Muscle layer of duodenum (tissue), 2 donors: ENCODE results near the gene DNER.

ENCODE experiments used
- H3K27ac ChIP-seq: one replicate; pipeline ENCODE4 v1.7.0; 2013; ENCODE audit warnings: mild to moderate bottlenecking, low read length
- H3K27me3 ChIP-seq: one replicate; pipeline ENCODE4 v1.7.0; 2013; ENCODE audit warnings: low read depth, mild to moderate bottlenecking, control low read depth, low read length
- H3K36me3 ChIP-seq, 2 donors: one replicate each; pipeline ENCODE4 v1.7.0; 2013; ENCODE audit warnings: low read length in 2 of 2, control low read depth in 1 of 2, mild to moderate bottlenecking in 1 of 2; ENCODE audit not compliant: insufficient read depth in 2 of 2, control insufficient read depth in 1 of 2
- H3K4me1 ChIP-seq, 2 donors: one replicate each; pipeline ENCODE4 v1.7.0; 2013; ENCODE audit warnings: low read length in 2 of 2, mild to moderate bottlenecking in 2 of 2, control low read depth in 1 of 2, moderate library complexity in 1 of 2; ENCODE audit not compliant: insufficient read depth in 2 of 2, control insufficient read depth in 1 of 2
- H3K4me3 ChIP-seq, 2 donors: one replicate each; pipeline ENCODE4 v1.7.0; 2013; ENCODE audit warnings: low read length in 2 of 2, low read depth in 1 of 2, mild to moderate bottlenecking in 1 of 2
- H3K9me3 ChIP-seq, 2 donors: one replicate each; pipeline ENCODE4 v1.7.0; 2013; ENCODE audit warnings: low read length in 2 of 2, control low read depth in 1 of 2, mild to moderate bottlenecking in 1 of 2; ENCODE audit not compliant: control insufficient read depth in 1 of 2
- donor health status: healthy.

DNER gene

DNA sequence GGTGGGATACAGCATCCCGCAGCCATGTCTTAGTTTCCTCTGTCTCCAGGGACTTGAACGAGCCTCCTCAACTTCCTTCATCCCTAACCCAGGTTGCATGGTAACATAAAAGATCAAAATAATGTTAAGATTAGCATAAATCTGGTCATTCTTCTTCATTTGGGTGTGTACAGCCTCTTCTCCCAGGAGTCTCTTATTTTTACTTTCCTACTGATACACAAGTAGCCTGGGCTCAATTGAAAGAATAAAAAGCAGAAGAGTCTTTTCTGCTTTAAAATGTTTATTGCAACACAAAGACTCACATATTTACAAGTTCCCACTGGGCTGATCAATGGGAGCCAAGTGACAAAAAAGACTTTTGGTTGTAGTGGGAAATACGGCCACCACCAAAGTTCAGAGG is 305.4 kb downstream of the DNER start:
- no peaks in the 10 kb centered on the region for H3K9me3 ChIP-seq

DNA sequence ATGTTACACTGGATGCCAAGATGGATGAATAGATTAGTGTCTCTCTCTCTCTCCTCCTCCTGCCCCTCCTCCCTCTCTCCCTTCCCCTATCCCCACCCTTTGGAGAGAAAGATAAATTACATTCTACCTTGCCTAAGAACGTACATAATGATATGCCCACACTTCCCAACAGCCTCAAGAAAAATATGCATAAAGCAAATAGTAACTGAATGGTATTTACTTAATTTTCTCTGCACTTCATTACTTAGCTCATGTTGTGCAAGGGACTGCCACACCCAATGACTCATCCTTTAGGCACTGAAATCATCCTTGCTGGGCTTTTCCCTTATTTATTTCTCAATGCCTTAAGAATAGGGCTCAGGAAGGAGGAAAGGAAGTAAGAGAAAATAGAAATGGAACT is 306.0 kb downstream of the DNER start:
- Histone ChIP-seq H3K9me3 (no peaks in the 10 kb centered on the region), H3K4me3 (no peak overlapping the region), H3K4me1 (peaks cover 0 to 11% of the 10 kb centered on the region in 2 donors), H3K27ac (peak overlapping the region; percentile 79), H3K36me3 (no peaks in the 10 kb centered on the region), H3K27me3 (no peaks in the 10 kb centered on the region)

More for the DNA sequence above, 305.4 kb downstream of the DNER start:
- H3K4me1 ChIP-seq, result peaks cover 0 to 11% of the 10 kb centered on the region in 2 donors
- no peaks in the 10 kb centered on the region for H3K36me3 ChIP-seq
- no peak overlapping the region for H3K4me3 ChIP-seq
- H3K27me3 ChIP-seq, result no peaks in the 10 kb centered on the region
- H3K27ac ChIP-seq, result peak overlapping the region; percentile 79

DNA sequence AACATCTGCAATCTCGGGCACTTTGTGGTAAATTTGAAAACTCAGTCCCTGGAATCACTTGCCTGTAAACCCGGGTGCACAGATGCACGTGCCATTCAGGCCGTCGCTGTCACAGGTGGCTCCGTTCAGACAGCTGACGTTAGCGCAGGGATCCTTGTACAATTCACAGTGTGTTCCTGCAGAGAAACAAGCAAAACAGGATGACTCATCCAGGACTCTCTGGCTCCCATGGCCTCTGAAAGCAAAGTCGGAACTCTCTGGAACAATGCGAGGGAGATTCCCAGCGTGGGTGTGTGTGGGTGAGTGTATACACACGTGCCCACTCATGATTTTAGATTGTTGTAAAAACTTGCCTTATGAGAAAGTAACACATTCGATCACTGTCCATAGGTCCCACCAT is 307.2 kb downstream of the DNER start:
- Histone ChIP-seq H3K36me3 (no peaks in the 10 kb centered on the region), H3K27me3 (no peaks in the 10 kb centered on the region), H3K4me1 (peaks cover 0 to 11% of the 10 kb centered on the region in 2 donors), H3K4me3 (no peak overlapping the region), H3K9me3 (no peaks in the 10 kb centered on the region), H3K27ac (peak overlapping the region; percentile 58)

DNA sequence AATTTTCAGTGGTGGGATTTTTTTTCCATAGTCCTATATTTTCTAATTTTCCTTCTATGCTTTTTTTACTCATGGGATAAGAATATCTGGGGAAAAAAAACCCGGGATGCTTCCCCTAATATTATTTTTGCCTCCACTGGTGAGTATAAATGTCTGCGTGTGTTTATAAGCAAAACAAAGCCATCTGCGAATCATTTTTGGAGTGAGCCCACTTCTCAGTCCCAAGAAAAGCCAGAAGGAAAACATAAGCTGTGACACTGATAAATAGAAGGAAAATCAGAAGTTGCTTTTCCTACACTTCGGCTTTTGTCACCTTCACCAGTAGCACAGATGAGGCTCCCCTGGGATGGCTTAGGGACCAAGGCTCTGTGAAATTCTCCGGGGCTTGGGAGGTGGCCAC is 308.6 kb downstream of the DNER start:
- Histone ChIP-seq H3K36me3 (no peaks in the 10 kb centered on the region), H3K9me3 (no peaks in the 10 kb centered on the region), H3K27ac (no peak overlapping the region), H3K4me1 (peaks cover 0 to 11% of the 10 kb centered on the region in 2 donors), H3K27me3 (no peaks in the 10 kb centered on the region), H3K4me3 (no peak overlapping the region)

DNA sequence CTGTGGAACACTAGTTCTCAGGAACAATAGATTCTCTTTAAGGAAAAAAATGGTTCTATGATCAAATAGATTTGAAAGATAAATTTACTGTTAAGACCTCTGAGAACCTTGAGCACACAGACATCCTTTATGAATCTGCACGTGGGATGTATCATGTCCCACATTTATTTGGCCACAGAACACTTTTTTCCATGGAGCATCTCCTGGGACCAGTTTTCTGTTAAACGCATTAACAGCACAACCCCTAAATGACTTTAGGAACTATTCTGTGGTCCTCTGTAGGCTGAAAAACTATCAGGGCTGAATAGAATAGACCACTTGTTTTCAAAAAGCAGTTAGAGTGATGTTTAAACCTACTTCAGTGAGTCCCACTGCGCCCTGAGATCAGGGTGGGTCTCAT is 311.1 kb downstream of the DNER start:
- no peak overlapping the region for H3K4me3 ChIP-seq
- H3K4me1 ChIP-seq, result peaks cover 0 to 11% of the 10 kb centered on the region in 2 donors
- no peaks in the 10 kb centered on the region for H3K36me3 ChIP-seq
- no peak overlapping the region for H3K27ac ChIP-seq
- H3K9me3 ChIP-seq, result no peaks in the 10 kb centered on the region
- H3K27me3 ChIP-seq, result no peaks in the 10 kb centered on the region

DNA sequence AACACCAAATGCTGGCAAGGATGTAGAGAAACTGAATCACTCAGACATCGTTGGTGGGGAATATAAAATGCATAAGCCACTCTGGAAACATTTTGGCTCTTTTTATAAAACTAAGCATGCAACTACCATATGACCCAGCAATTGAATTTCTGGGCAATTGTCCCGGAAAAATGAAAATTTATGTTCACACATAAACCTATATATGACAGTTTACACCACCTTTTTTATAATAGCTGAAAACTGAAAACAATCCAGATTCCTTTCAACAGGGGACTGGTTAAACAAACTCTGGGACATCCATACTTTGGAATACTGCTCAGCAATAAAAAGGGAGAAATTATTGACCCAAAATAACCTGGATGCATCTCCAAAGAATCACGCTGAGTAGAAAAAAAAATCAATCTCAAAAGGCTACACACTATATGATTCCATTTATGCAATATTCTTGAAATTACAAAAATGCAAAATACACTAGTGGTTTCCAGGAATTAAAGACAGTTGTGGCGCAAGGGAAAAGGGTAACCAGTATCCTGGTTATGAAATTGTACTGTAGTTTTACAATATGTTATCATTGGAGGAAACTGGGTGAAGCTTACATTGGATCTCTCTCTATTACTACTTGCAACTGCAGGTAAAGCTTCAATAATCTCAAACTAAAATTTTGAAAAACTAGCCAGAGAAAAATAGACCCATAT is 313.0 kb downstream of the DNER start:
- Histone ChIP-seq H3K27ac (no peak overlapping the region), H3K36me3 (no peaks in the 10 kb centered on the region), H3K4me3 (no peak overlapping the region), H3K27me3 (no peaks in the 10 kb centered on the region), H3K9me3 (peaks cover 0 to 3% of the 10 kb centered on the region in 2 donors), H3K4me1 (no peaks in the 10 kb centered on the region)

DNA sequence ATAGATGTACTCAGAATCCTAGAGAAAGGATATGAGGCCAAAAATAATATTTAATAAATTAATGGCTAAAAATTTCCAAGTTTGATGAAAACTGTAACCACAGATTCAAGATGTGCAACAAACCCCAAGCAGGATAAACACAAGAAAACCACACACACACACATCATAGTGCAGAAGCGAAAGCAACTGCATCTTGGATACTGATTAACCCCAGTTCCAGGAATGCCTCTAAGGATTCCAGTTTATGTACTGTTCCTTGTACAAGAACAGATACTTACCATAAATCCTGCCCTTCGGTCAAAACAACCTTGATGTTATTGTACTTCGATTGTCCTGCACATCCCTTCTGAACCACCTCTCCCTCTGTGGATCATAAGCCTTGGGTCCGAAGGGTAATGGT is 320.4 kb downstream of the DNER start:
- peaks cover 0 to 3% of the 10 kb centered on the region in 2 donors for H3K9me3 ChIP-seq
- H3K4me3 ChIP-seq, result no peak overlapping the region
- H3K36me3 ChIP-seq, result no peaks in the 10 kb centered on the region
- H3K4me1 ChIP-seq, result no peaks in the 10 kb centered on the region
- H3K27ac ChIP-seq, result no peak overlapping the region
- H3K27me3 ChIP-seq, result no peaks in the 10 kb centered on the region

DNA sequence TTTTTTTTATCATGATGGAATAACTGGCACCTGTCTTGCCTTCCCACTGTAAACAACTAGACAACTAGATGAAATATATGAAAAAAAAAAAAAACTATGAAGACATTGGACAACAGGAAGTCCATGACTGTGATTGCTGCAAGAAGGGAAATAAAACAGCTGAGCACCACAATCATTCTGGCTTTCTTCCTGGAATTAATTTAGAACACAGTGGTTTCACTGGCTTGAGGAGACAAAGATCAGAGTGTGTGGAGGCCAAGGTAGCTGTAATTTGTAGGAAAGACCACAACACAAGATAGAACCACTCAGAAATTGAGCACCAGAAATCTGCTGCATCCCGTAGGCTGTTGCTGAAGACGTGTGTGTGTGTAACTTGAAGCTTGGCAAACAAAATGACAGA is 322.2 kb downstream of the DNER start:
- Histone ChIP-seq H3K36me3 (no peaks in the 10 kb centered on the region), H3K27ac (peak overlapping the region; percentile 40), H3K27me3 (no peaks in the 10 kb centered on the region), H3K4me3 (no peak overlapping the region), H3K4me1 (no peaks in the 10 kb centered on the region), H3K9me3 (no peaks in the 10 kb centered on the region)

DNA sequence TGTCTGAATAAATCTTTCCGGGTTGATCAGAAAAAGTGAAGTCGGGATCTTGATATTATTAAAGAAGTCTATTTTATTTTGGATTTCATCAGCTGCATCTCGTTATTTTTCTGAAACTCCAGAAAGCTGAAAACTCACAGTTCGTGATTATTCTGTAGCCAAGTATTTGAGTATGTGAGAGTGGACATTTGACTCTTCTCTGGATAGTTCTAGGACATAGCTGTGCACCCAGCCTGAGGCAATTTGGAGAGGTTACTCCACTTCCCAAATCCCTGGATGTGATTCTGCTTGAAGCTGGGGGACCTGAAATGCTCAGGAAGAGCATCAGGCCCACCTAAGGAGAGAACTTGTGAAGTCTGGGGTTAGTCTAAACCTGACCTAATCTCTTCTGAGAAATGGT is 325.6 kb downstream of the DNER start:
- peaks cover 0 to 2% of the 10 kb centered on the region in 2 donors for H3K9me3 ChIP-seq
- no peaks in the 10 kb centered on the region for H3K27me3 ChIP-seq
- no peak overlapping the region for H3K4me3 ChIP-seq
- H3K36me3 ChIP-seq, result no peaks in the 10 kb centered on the region
- no peak overlapping the region for H3K27ac ChIP-seq
- no peaks in the 10 kb centered on the region for H3K4me1 ChIP-seq

DNA sequence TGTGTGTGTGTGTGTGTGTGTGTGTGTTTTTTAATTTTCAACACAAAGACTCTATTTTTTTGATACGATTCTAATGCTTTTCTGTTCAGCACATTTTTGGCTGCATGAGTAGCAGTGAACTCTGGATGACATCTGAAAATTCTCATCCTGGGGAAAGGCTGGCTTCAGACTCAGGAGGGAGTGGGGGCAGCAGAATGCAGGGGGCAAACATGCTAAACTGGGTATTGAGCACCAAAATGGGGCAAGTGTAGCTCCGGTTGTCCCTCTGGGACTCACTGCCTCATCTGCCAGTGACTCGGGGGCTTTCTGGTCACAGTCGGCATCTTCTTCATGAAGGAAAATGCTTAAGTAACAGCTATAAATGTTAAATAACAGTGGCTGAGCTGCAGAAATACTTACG is 326.5 kb downstream of the DNER start:
- Histone ChIP-seq H3K27ac (no peak overlapping the region), H3K36me3 (no peaks in the 10 kb centered on the region), H3K4me3 (no peak overlapping the region)

DNA sequence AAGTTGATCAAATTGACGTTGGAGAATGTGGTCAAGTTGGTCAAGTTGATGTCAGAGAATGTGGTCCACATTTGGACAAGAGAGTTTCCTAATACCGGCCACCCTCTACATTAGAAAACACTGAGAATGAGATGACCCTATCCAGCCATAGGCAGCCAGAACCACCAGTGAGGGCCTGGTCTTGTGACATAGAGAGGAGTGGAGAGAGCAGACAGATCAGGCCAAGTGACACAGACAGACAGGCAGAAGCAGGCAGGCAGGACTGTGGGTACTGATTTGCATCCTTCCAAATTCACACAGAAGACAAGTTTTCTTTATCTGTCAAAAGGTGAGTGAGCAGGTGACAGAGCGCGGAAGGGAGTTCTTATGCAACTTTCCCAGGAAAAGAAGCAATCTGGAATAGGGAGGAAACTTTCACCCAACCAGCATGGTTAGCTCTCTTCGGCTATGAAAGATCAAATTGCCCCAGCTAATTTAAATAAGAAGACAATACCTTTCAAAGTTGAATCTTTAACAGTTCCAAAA is 334.2 kb downstream of the DNER start:
- no peaks in the 10 kb centered on the region for H3K4me1 ChIP-seq
- H3K9me3 ChIP-seq, result peaks cover 0 to 2% of the 10 kb centered on the region in 2 donors
- no peaks in the 10 kb centered on the region for H3K36me3 ChIP-seq
- no peaks in the 10 kb centered on the region for H3K27me3 ChIP-seq
- no peak overlapping the region for H3K4me3 ChIP-seq
- H3K27ac ChIP-seq, result no peak overlapping the region

More for the DNA sequence above, 326.5 kb downstream of the DNER start:
- H3K27me3 ChIP-seq, result no peaks in the 10 kb centered on the region
- H3K9me3 ChIP-seq, result peaks cover 0 to 2% of the 10 kb centered on the region in 2 donors
- H3K4me1 ChIP-seq, result no peaks in the 10 kb centered on the region

DNA sequence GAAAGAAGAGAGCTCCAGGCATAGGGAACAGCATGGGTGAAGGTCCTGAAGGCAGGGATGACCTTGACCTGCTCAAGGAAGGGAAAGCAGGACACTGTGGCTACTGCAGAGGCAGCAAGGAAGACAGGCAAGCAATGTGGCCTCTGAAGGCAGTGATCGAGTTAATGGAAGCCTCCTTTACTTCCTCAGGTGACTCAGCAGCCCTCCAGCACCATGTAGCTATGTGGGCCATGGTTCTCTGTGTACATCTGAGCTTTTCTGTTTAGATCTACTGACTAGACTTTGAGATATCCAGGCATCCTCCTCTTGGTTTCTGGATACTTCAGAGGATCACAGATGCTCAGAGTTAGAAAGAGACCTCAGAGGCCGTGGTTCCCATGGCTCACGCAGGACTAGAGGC is 336.0 kb downstream of the DNER start:
- Histone ChIP-seq H3K27me3 (no peaks in the 10 kb centered on the region), H3K4me1 (no peaks in the 10 kb centered on the region)

More for the DNA sequence above, 336.0 kb downstream of the DNER start:
- H3K36me3 ChIP-seq, result no peaks in the 10 kb centered on the region
- no peak overlapping the region for H3K27ac ChIP-seq
- H3K9me3 ChIP-seq, result peaks cover 0 to 2% of the 10 kb centered on the region in 2 donors
- H3K4me3 ChIP-seq, result no peak overlapping the region
